DMS53 (cell line): Measurements from ENCODE around the gene GPR68.
A peak's percentile ranks its signal among the peaks of the same experiment; 100 is the strongest.
"Not testable (repeated sequence)": the region's sequence is repeated elsewhere in the genome, so short reads cannot be mapped to it uniquely, and the experiment has no call there.

ENCODE experiments used
- DNase-seq: peaks from one replicate; lab custom pipeline; 2025; lab: John Stamatoyannopoulos, UW

The GPR68 gene

GRCh38 chr14:91252871-91253794 lies 8.6 kb upstream of the GPR68 start:
- DNase-seq = peak; percentile 71

GRCh38 chr14:91250912-91251311 lies 6.4 kb upstream of the GPR68 start:
- DNase-seq = peak; percentile 60

GRCh38 chr14:91249841-91250616 lies 5.5 kb upstream of the GPR68 start:
- DNase-seq = peak; percentile 95

- DNase-seq = peak; percentile 58
Measured at GRCh38 chr14:91246051-91246852, 1.7 kb upstream of the GPR68 start.

GRCh38 chr14:91245616-91246015 lies 1.1 kb upstream of the GPR68 start:
- DNase-seq = not testable (repeated sequence)

- DNase-seq = no peak
Measured at GRCh38 chr14:91245029-91245428, 525 bp upstream of the GPR68 start.

- DNase-seq = no peak
Measured at GRCh38 chr14:91243074-91243471, 1.4 kb downstream of the GPR68 start.

GRCh38 chr14:91242635-91243034 lies 1.9 kb downstream of the GPR68 start:
- DNase-seq = no peak

- no peak for DNase-seq
Measured at GRCh38 chr14:91241863-91242262, 2.6 kb downstream of the GPR68 start.

- no peak for DNase-seq
Measured at GRCh38 chr14:91238661-91239060, 5.8 kb downstream of the GPR68 start.

GRCh38 chr14:91238085-91238484 lies 6.4 kb downstream of the GPR68 start:
- no peak for DNase-seq

GRCh38 chr14:91237219-91237618 lies 7.3 kb downstream of the GPR68 start:
- no peak for DNase-seq

- no peak for DNase-seq
Measured at GRCh38 chr14:91235841-91236240, 8.7 kb downstream of the GPR68 start.

- no peak for DNase-seq
Measured at GRCh38 chr14:91234791-91235114, 9.8 kb downstream of the GPR68 start.

GRCh38 chr14:91233936-91234790 lies 10.3 kb downstream of the GPR68 start:
- DNase-seq = no peak

GRCh38 chr14:91232603-91233002 lies 11.9 kb downstream of the GPR68 start:
- no peak for DNase-seq

GRCh38 chr14:91232052-91232451 lies 12.5 kb downstream of the GPR68 start:
- DNase-seq = peak; percentile 32

GRCh38 chr14:91231446-91231845 lies 13.1 kb downstream of the GPR68 start:
- peak; percentile 16 for DNase-seq

GRCh38 chr14:91230397-91231035 lies 14.0 kb downstream of the GPR68 start:
- DNase-seq = peak; percentile 13

GRCh38 chr14:91229743-91230200 lies 14.7 kb downstream of the GPR68 start:
- DNase-seq = no peak

- no peak for DNase-seq
Measured at GRCh38 chr14:91229005-91229382, 15.5 kb downstream of the GPR68 start.
